ENCODE results near the gene INPP5B. TPM values are rescaled to one million over a fixed set of nuclear protein-coding genes. Genes with fewer than 3 reads are reported as not detected.

INPP5B gene
- total and polyA plus RNA-seq, 8 donors: 7.2 to 56.7 (median 9.5) TPM

DNA sequence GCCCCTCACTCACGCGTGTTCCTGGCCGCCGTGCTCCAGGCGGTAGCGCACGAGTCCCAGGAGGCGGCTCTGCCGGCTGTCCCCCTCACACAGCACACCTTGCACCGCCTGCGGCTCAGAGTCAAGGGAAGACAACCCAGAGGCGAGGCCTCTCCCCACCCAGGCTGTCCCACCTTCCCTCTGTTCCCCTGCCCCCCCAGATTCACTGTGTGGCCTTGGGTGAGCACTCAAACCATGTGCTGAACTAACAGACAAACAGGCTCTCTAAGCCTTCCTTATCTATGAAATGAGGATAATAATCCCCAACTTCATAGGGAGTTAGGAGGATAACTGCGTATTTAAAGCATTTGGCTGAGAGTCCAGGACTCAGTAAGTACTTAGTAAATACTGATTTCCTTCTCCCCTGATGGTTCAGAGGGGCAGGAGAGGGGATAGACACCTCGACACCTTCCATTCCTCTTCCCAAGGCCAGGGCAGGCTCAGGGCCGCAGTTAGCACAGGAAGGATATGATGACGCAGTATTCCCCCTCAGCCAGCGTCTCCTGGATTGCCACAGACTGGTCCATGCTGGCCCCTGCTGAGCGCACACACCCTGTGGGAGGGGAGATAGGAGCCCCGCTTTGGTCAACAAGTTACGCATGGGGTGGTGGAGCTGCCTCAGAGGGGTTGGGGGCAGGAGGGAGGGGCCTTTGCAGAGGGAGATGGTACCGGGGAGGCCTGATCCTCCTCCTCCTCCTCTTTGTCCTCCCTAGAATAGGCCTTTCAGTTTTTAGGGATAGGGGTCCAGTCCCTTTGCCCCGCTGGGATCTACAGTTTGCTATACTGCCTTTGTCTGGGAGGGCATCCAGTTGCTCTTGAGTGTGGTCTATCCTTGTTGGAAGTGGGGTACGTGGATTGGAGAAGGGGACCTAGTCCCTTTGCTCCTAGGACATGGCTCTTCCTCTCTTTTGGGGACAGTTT, 830 bp downstream of the INPP5B start:
- H3K4me3 ChIP-seq: peak overlapping the region; percentile 77 to 89 (median 84)
- H3K9me3 ChIP-seq: no peaks in the 10 kb centered on the region
- intact Hi-C loops (cut with DNase I; ENCODE audit: low total_unique reads): no loop called here
- H3K4me1 ChIP-seq: peaks cover 9 to 39% (median 26%) of the 10 kb centered on the region in 4 donors
- WGBS, 5 donors: 37 to 52% (median 44%) methylated on average over 19 to 23 of the region's 23 CpGs
- DNase-seq: peak; percentile 46 to 89
- H3K27me3 ChIP-seq: no peaks in the 10 kb centered on the region
- H3K36me3 ChIP-seq: peaks cover 6 to 36% (median 36%) of the 10 kb centered on the region in 4 donors
- TF ChIP-seq POLR2A (IDR thresholded peaks at IDR 0.05): no peak
- TF ChIP-seq, protein P1, sequence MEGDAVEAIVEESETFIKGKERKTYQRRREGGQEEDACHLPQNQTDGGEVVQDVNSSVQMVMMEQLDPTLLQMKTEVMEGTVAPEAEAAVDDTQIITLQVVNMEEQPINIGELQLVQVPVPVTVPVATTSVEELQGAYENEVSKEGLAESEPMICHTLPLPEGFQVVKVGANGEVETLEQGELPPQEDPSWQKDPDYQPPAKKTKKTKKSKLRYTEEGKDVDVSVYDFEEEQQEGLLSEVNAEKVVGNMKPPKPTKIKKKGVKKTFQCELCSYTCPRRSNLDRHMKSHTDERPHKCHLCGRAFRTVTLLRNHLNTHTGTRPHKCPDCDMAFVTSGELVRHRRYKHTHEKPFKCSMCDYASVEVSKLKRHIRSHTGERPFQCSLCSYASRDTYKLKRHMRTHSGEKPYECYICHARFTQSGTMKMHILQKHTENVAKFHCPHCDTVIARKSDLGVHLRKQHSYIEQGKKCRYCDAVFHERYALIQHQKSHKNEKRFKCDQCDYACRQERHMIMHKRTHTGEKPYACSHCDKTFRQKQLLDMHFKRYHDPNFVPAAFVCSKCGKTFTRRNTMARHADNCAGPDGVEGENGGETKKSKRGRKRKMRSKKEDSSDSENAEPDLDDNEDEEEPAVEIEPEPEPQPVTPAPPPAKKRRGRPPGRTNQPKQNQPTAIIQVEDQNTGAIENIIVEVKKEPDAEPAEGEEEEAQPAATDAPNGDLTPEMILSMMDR (IDR thresholded peaks at IDR 0.05): no peak
- TF ChIP-seq POLR2AphosphoS5 (IDR thresholded peaks at IDR 0.05): peak in 2 of 3 donors; percentile 46 to 48
- peak overlapping the region; percentile 79 to 95 (median 91) for H3K27ac ChIP-seq

DNA sequence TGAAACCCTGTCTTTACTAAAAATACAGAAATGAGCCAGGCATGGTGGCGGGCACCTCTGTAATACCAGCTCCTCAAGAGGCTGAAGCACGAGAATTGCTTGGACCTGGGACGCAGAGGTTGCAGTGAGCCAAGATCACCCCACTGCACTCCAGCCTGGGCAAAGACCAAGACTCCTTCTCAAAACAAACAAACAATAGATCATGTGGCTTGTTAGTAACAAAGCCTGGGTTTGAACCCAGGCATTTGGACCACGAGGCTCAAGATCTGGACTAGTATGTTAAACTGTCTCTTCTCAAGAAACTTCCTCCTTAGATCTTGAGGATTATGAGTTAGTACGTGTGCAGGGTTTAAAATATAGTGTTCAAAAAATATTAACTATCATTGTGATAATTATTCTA, 1.6 kb downstream of the INPP5B start:
- peak overlapping the region in 3 of 4 donors; percentile 77 to 89 (median 80) for H3K4me3 ChIP-seq
- H3K4me1 ChIP-seq: peaks cover 15 to 47% (median 29%) of the 10 kb centered on the region in 4 donors
- H3K36me3 ChIP-seq: peaks cover 10 to 44% (median 43%) of the 10 kb centered on the region in 4 donors
- TF ChIP-seq POLR2A (IDR thresholded peaks at IDR 0.05) (no peak), EP300 (IDR thresholded peaks at IDR 0.05) (no peak), POLR2AphosphoS5 (IDR thresholded peaks at IDR 0.05) (no peak)
- TF ChIP-seq, protein P1 (IDR thresholded peaks at IDR 0.05): no peak
- no peak for DNase-seq
- no peaks in the 10 kb centered on the region for H3K9me3 ChIP-seq
- 62 to 74% (median 67%) methylated on average over 5 of the region's 5 CpGs for WGBS, 5 donors
- H3K27me3 ChIP-seq: no peaks in the 10 kb centered on the region
- intact Hi-C loops (cut with DNase I; ENCODE audit: low total_unique reads): no loop called here
- H3K27ac ChIP-seq: peak overlapping the region in 4 of 5 donors; percentile 91 to 95 (median 91)

DNA sequence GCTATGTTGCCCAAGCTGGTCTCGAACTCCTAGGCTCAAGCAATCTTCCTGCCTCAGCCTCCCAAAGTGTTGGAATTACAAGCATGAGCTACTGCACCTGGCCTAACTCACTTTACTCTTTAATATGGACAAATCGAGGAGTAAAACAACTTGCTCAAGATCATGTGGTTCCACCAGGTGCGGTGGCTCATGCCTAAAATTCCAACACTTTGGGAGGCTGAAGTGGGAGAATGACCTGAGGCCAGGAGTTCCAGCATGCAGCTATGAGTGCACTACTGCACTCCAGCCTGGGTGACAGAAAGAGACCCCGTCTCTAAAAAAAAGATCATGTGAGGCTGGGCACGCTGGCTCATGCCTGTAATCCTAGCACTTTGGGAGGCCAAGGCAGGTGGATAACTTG, 2.0 kb downstream of the INPP5B start:
- 88 to 95% (median 92%) methylated on average over 5 of the region's 5 CpGs for WGBS, 5 donors

DNA sequence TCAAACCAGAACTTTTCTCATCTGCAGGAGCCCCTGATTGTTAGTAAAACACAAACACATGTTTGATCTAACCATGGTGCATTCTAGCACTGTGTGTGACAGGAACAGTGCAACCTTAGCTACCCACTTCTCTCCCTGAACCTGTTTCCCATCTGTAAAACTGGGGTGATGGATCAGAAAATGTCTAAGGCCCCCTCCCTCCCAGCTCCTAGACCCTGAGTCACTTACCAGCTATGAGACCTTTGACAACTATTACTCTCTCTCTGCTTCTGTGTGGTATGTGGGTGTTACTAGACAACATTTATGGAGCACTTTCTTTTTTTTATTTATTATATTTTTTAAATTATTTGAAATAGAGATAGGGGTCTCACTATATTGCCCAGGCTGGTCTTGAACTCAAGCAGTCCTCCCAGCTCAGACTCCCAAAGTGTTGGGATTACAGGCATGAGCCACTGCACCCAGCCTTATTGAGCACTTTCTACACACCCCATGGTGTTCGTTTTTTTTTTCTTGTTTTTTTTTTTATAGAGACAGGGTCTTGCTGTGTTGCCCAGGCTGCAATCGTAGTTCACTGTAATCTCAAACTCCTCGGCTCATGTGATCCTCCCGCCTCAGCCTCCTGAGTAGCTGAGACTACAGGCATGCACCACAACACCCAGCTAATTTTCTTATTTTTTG, 2.6 kb downstream of the INPP5B start:
- intact Hi-C loops (cut with DNase I; ENCODE audit: low total_unique reads): no loop called here
- no peaks in the 10 kb centered on the region for H3K27me3 ChIP-seq
- DNase-seq: no peak
- H3K4me1 ChIP-seq: peaks cover 20 to 54% (median 31%) of the 10 kb centered on the region in 4 donors
- H3K27ac ChIP-seq: no peak overlapping the region
- WGBS, 5 donors: 75 to 95% (median 89%) methylated on average over 4 of the region's 4 CpGs
- H3K9me3 ChIP-seq: no peaks in the 10 kb centered on the region
- no peak overlapping the region for H3K4me3 ChIP-seq
- peaks cover 14 to 53% (median 51%) of the 10 kb centered on the region in 4 donors for H3K36me3 ChIP-seq
- TF ChIP-seq POLR2AphosphoS5 (IDR thresholded peaks at IDR 0.05) (no peak), EP300 (IDR thresholded peaks at IDR 0.05) (no peak), POLR2A (IDR thresholded peaks at IDR 0.05) (no peak)
- TF ChIP-seq, protein P1 (IDR thresholded peaks at IDR 0.05): no peak

More for the DNA sequence above, 2.0 kb downstream of the INPP5B start:
- no peak overlapping the region for H3K4me3 ChIP-seq
- intact Hi-C loops (cut with DNase I; ENCODE audit: low total_unique reads): no loop called here
- DNase-seq: no peak
- peaks cover 14 to 48% (median 47%) of the 10 kb centered on the region in 4 donors for H3K36me3 ChIP-seq
- H3K9me3 ChIP-seq: no peaks in the 10 kb centered on the region
- H3K27ac ChIP-seq: peak overlapping the region in 1 of 5 donors; percentile 91
- no peak for TF ChIP-seq POLR2AphosphoS5 (IDR thresholded peaks at IDR 0.05)
- no peak for TF ChIP-seq POLR2A (IDR thresholded peaks at IDR 0.05)
- peaks cover 19 to 51% (median 31%) of the 10 kb centered on the region in 4 donors for H3K4me1 ChIP-seq
- H3K27me3 ChIP-seq: no peaks in the 10 kb centered on the region
